ENCODE results near the gene NFIB. TPM values are rescaled to one million over a fixed set of nuclear protein-coding genes. Genes with fewer than 3 reads are reported as not detected.

The NFIB gene
- total RNA-seq, 1 experiment from 2014 or later = 18.6 TPM

DNA sequence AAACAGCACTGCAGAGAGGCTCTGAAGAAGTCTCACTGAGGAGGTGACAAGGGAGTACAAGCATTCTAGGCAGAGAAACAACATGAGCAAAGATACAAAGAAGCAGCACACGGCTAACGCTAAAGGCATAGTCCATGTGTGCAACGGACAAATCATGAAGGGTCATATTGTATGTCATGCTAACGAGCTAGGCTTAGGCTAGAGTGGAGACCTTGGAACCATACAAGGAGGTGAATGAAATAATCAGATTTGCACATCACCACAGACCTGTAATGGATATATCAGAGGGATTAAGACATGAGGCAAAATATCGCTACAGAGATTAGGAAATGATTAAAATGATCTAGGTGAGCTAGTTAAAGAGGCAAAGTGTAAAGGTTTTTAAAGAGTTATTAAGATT is 145.6 kb downstream of the NFIB start:
- Histone ChIP-seq H3K9me2 (replicated peaks; ENCODE audit: low read length) (no peaks in the 10 kb centered on the region), H3K9ac (ENCODE audit: low read length) (no peak overlapping the region), H2AFZ (ENCODE audit: low read length) (no peak overlapping the region), H3K4me2 (ENCODE audit: low read length) (no peak overlapping the region), H4K20me1 (ENCODE audit: low read length) (peaks cover 2% of the 10 kb centered on the region; the same call in 1 of the 2 replicates), H3K27ac (ENCODE audit: low read length) (no peak overlapping the region), H3K9me3 (ENCODE audit: low read length) (no peaks in the 10 kb centered on the region), H3K36me3 (ENCODE audit: low read depth, low read length) (no peaks in the 10 kb centered on the region), H3F3A (ENCODE audit: low read length, unreplicated experiment) (no peaks in the 10 kb centered on the region), H3K79me2 (ENCODE audit: low read length) (peaks cover 8% of the 10 kb centered on the region; the same call in 1 of the 2 replicates), H3K4me3 (ENCODE audit: low read length) (no peak overlapping the region), H3K4me1 (ENCODE audit: insufficient read depth, low read length) (peaks cover 15% of the 10 kb centered on the region), H3K27me3 (ENCODE audit: low read length) (no peaks in the 10 kb centered on the region)
- DNase-seq (no peak), ATAC-seq (no peak)
- ChIA-PET CTCF (no interaction called here), POLR2A (ENCODE audit: unreplicated experiment) (no interaction called here)
- TF ChIP-seq, protein P1, sequence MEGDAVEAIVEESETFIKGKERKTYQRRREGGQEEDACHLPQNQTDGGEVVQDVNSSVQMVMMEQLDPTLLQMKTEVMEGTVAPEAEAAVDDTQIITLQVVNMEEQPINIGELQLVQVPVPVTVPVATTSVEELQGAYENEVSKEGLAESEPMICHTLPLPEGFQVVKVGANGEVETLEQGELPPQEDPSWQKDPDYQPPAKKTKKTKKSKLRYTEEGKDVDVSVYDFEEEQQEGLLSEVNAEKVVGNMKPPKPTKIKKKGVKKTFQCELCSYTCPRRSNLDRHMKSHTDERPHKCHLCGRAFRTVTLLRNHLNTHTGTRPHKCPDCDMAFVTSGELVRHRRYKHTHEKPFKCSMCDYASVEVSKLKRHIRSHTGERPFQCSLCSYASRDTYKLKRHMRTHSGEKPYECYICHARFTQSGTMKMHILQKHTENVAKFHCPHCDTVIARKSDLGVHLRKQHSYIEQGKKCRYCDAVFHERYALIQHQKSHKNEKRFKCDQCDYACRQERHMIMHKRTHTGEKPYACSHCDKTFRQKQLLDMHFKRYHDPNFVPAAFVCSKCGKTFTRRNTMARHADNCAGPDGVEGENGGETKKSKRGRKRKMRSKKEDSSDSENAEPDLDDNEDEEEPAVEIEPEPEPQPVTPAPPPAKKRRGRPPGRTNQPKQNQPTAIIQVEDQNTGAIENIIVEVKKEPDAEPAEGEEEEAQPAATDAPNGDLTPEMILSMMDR (conservative IDR thresholded peaks at IDR 0.05; ENCODE audit: low read depth, low read length) = no peak
- TF ChIP-seq EZH2 (IDR thresholded peaks at IDR 0.05; ENCODE audit: low read length, unreplicated experiment) (no peak), EZH2phosphoT487 (IDR thresholded peaks at IDR 0.05; ENCODE audit: borderline replicate concordance, low read length) (no peak)
- intact Hi-C loops (cut with micrococcal nuclease) = no loop called here
- BruUV-seq (replicated peaks) = no TSS peak

DNA sequence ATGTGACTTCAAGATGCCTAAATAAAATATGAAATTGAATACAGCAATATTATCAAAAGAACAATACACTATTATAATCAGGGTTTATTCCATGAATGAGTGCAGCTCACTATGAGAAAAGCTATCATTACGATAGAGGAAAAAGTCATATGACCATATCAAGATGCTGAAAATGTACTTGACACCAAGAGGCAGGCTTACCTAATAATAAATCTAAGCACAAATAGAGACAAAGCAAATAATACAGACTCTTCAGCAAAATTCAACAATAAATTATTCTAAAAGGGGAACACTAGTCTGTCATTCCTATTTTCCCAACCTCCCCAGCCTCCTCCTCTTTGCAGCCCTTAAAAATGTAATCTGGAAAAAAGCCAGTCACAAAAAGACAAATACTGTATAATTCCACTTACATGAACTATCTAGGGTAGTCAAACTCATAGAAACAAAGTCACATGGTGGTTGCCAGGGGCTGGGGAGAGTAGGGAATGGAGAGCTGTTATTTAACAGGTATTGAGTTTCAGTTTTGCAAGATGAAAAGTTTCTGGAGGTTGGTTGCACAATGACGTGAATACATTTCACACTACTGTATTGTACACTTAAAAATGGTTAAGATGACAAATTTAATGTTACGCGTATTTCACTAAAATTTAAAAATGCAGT is 148.4 kb downstream of the NFIB start:
- TF ChIP-seq EZH2 (IDR thresholded peaks at IDR 0.05; ENCODE audit: low read length, unreplicated experiment) (no peak), EZH2phosphoT487 (IDR thresholded peaks at IDR 0.05; ENCODE audit: borderline replicate concordance, low read length) (no peak)
- TF ChIP-seq, protein P1 (conservative IDR thresholded peaks at IDR 0.05; ENCODE audit: low read depth, low read length) = no peak
- no TSS peak for BruUV-seq (replicated peaks)

DNA sequence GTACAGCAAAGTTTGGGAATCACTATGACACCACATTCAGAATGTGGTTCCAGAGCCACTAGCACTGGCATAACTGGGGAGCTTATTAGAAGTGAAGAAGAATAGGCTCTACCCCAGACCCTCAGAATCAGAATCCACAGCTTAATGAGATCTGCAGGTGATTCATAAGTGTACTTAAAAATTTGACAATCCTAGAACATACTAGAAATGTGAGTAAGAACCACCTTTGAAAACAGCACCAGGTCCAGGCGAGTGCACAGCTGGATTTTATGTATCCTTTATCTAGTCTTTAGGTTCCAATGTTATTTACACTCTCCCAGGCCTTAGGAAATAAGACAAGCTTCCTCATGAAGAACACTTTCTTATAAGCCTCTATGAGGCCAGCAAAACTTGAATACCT is 149.0 kb downstream of the NFIB start:
- Histone ChIP-seq H3K79me2 (ENCODE audit: low read length) (peaks cover 3% of the 10 kb centered on the region; the same call in 1 of the 2 replicates), H3K9ac (ENCODE audit: low read length) (no peak overlapping the region), H3K4me1 (ENCODE audit: insufficient read depth, low read length) (0 out of 2 replicates have a peak, but pooled peaks cover 1% of the 10 kb centered on the region), H2AFZ (ENCODE audit: low read length) (no peak overlapping the region), H3K4me3 (ENCODE audit: low read length) (no peak overlapping the region), H3F3A (ENCODE audit: low read length, unreplicated experiment) (no peaks in the 10 kb centered on the region), H3K4me2 (ENCODE audit: low read length) (no peak overlapping the region), H4K20me1 (ENCODE audit: low read length) (peaks cover 2% of the 10 kb centered on the region; the same call in 1 of the 2 replicates), H3K36me3 (ENCODE audit: low read depth, low read length) (no peaks in the 10 kb centered on the region), H3K27me3 (ENCODE audit: low read length) (no peaks in the 10 kb centered on the region), H3K9me3 (ENCODE audit: low read length) (no peaks in the 10 kb centered on the region), H3K27ac (ENCODE audit: low read length) (no peak overlapping the region), H3K9me2 (replicated peaks; ENCODE audit: low read length) (no peaks in the 10 kb centered on the region)
- CTCF ChIA-PET = no interaction called here
- ATAC-seq (no peak), DNase-seq (no peak)
- TF ChIP-seq EZH2 (IDR thresholded peaks at IDR 0.05; ENCODE audit: low read length, unreplicated experiment) = no peak
- TF ChIP-seq, protein P1 (conservative IDR thresholded peaks at IDR 0.05; ENCODE audit: low read depth, low read length) = no peak
- BruUV-seq (replicated peaks) = no TSS peak
- intact Hi-C loops (cut with micrococcal nuclease) = no loop called here
- POLR2A ChIA-PET (ENCODE audit: unreplicated experiment) = no interaction called here

More for the DNA sequence above, 148.4 kb downstream of the NFIB start:
- H3K79me2 ChIP-seq (ENCODE audit: low read length) = peaks cover 7% of the 10 kb centered on the region; the same call in 1 of the 2 replicates
- no peaks in the 10 kb centered on the region for H3F3A ChIP-seq (ENCODE audit: low read length, unreplicated experiment)
- peaks cover 2% of the 10 kb centered on the region; the same call in 1 of the 2 replicates for H4K20me1 ChIP-seq (ENCODE audit: low read length)
- DNase-seq (no peak), ATAC-seq (no peak)
- H3K4me3 ChIP-seq (ENCODE audit: low read length) = no peak overlapping the region
- H3K4me2 ChIP-seq (ENCODE audit: low read length) = no peak overlapping the region
- no peaks in the 10 kb centered on the region for H3K36me3 ChIP-seq (ENCODE audit: low read depth, low read length)
- intact Hi-C loops (cut with micrococcal nuclease) = no loop called here
- ChIA-PET CTCF (no interaction called here), POLR2A (ENCODE audit: unreplicated experiment) (no interaction called here)
- no peak overlapping the region for H3K27ac ChIP-seq (ENCODE audit: low read length)
- peaks cover 4% of the 10 kb centered on the region for H3K4me1 ChIP-seq (ENCODE audit: insufficient read depth, low read length)
- H3K9me2 ChIP-seq (replicated peaks; ENCODE audit: low read length) = no peaks in the 10 kb centered on the region
- no peaks in the 10 kb centered on the region for H3K9me3 ChIP-seq (ENCODE audit: low read length)
- no peak overlapping the region for H2AFZ ChIP-seq (ENCODE audit: low read length)
- no peaks in the 10 kb centered on the region for H3K27me3 ChIP-seq (ENCODE audit: low read length)
- H3K9ac ChIP-seq (ENCODE audit: low read length) = no peak overlapping the region

Measured in PC-3 (cell line).